GM21381 (cell line): ENCODE measurements around the gene CFAP20.
"Not testable (repeated sequence)": the region's sequence is repeated elsewhere in the genome, so short reads cannot be mapped to it uniquely, and the experiment has no call there.

Source experiments
- ATAC-seq: cut with Tn5 transposase; IDR thresholded peaks from one replicate; pipeline ENCODE4 v1.9.1; 2021; ENCODE audit warnings: mild to moderate bottlenecking, moderate library complexity; ENCODE audit not compliant: unreplicated experiment

Gene CFAP20

GRCh38 chr16:58098207-58099096 lies 30.7 kb downstream of the CFAP20 start:
- no peak for ATAC-seq

GRCh38 chr16:58096249-58096648 lies 32.9 kb downstream of the CFAP20 start:
- ATAC-seq: no peak

GRCh38 chr16:58095575-58095960 lies 33.6 kb downstream of the CFAP20 start:
- ATAC-seq: not testable (repeated sequence)

GRCh38 chr16:58094791-58095574 lies 34.2 kb downstream of the CFAP20 start:
- no peak for ATAC-seq

GRCh38 chr16:58094026-58094425 lies 35.2 kb downstream of the CFAP20 start:
- ATAC-seq: no peak

GRCh38 chr16:58090396-58090795 lies 38.8 kb downstream of the CFAP20 start:
- ATAC-seq: not testable (repeated sequence)

- no peak for ATAC-seq
These were observed 41.1 kb downstream of the CFAP20 start for GRCh38 chr16:58088091-58088490.

GRCh38 chr16:58087209-58087913 lies 41.8 kb downstream of the CFAP20 start:
- no peak for ATAC-seq

GRCh38 chr16:58086381-58087208 lies 42.6 kb downstream of the CFAP20 start:
- ATAC-seq: no peak

GRCh38 chr16:58085584-58086251 lies 43.5 kb downstream of the CFAP20 start:
- no peak for ATAC-seq

GRCh38 chr16:58085171-58085570 lies 44.0 kb downstream of the CFAP20 start:
- ATAC-seq: no peak

- no peak for ATAC-seq
These were observed 44.5 kb downstream of the CFAP20 start for GRCh38 chr16:58084635-58085034.

GRCh38 chr16:58082381-58082780 lies 46.8 kb downstream of the CFAP20 start:
- no peak for ATAC-seq

- ATAC-seq: not testable (repeated sequence)
These were observed 48.5 kb downstream of the CFAP20 start for GRCh38 chr16:58080657-58081056.

- ATAC-seq: no peak
These were observed 51.4 kb downstream of the CFAP20 start for GRCh38 chr16:58077796-58078195.

- ATAC-seq: no peak
These were observed 52.7 kb downstream of the CFAP20 start for GRCh38 chr16:58076514-58076913.

- ATAC-seq: no peak
These were observed 54.5 kb downstream of the CFAP20 start for GRCh38 chr16:58074657-58075056.

- not testable (repeated sequence) for ATAC-seq
These were observed 56.1 kb downstream of the CFAP20 start for GRCh38 chr16:58073086-58073485.

- ATAC-seq: not testable (repeated sequence)
These were observed 57.0 kb downstream of the CFAP20 start for GRCh38 chr16:58072134-58072533.

GRCh38 chr16:58070585-58070984 lies 58.6 kb downstream of the CFAP20 start:
- no peak for ATAC-seq
